ENCODE data around the gene DPEP1. TPM values are rescaled to one million over a fixed set of nuclear protein-coding genes. Genes with fewer than 3 reads are reported as not detected.
A peak's percentile ranks its signal among the peaks of the same experiment; 100 is the strongest.

Gene DPEP1
- total and polyA plus RNA-seq, 2 donors (not counting 3 experiments of a cell fraction or from before 2014, with no cell fraction given), result 0.37 to 0.44 TPM

DNA sequence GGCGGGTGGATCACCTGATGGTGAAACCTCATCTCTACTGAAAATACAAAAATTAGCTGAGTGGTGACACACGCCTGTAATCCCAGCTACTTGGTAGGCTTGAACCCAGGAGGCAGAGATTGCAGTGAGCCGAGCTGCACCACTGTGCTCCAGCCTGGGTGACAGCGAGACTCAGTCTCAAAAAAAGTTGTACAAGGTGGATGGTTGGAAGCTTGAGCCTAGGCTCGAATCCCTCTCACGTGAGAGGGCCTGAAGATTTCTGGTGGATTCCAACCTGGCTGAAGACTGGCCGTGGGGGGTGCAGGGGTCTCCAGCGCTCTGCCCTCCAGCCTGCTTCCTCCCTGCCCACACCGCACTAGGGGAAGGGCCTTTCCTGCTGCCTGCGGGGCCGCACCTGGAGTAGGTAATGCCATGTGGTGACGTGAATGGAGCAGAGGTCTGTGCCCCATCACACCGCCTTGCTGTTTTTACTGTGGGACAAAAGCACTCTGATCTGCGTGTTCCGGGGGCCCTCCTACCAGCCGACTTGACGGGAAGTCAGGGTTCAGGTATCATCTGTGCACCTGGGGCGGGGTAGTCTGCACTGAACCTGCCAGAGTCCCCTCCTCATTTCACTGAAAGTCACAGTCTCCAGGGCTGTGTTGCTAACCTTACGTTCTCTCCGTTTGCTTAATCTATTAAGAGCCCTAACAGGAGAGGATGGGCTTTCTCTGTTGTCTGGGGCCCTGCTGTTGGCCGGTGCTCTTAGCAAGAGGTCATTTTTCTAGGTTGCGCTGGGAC, 48.8 kb upstream of the DPEP1 start:
- dilution Hi-C loops (cut with MboI; ENCODE audit: extremely low pct_ligation_motif_present, low sequenced_read_pairs), result no loop called here
- Histone ChIP-seq H3K9ac (replicated peaks; ENCODE audit: extremely low read depth, insufficient read depth, low read length) (no peak overlapping the region), H4K20me1 (replicated peaks; ENCODE audit: control insufficient read depth, extremely low read depth, insufficient read depth, low read length) (peaks cover 12% of the 10 kb centered on the region), H3K9me3 (replicated peaks; ENCODE audit: control insufficient read depth, insufficient read depth, low read length) (no peaks in the 10 kb centered on the region), H3K4me1 (ENCODE audit: control insufficient read depth, extremely low read depth, insufficient read depth, low read length) (peaks cover 42% of the 10 kb centered on the region), H3K36me3 (ENCODE audit: control insufficient read depth in 2 of 2, extremely low read depth in 1 of 2, insufficient read depth in 2 of 2, low read length in 2 of 2) (peaks cover 30 to 31% of the 10 kb centered on the region in 2 experiments), H3K27me3 (ENCODE audit: control insufficient read depth in 2 of 2, insufficient read depth in 2 of 2, low read length in 2 of 2) (no peaks in the 10 kb centered on the region), H3K27ac (ENCODE audit: insufficient read depth, low read depth, low read length) (no peak overlapping the region), H3K4me2 (ENCODE audit: insufficient read depth, low read length) (peak overlapping the region; percentile 51), H3K9me1 (replicated peaks; ENCODE audit: control insufficient read depth, extremely low read depth, insufficient read depth, low read length) (no peaks in the 10 kb centered on the region), H2AFZ (ENCODE audit: low read depth, low read length) (no peak overlapping the region), H3K4me3 (replicated peaks in 1 of 3; ENCODE audit: insufficient read depth in 1 of 3, low read depth in 1 of 3, low read length in 3 of 3) (no peak overlapping the region), H3K79me2 (ENCODE audit: control insufficient read depth, insufficient read depth, low read length) (peaks cover 36% of the 10 kb centered on the region)
- no TSS peak for BruUV-seq (replicated peaks)
- ChIA-PET CTCF (interaction anchor here (1.0 to 2.0 kb wide), 4 partner anchors 9 to 106 kb away, joined by 3 to 5 read pairs (median 4); no protein-coding TSS in a partner anchor), POLR2A (no interaction called here)
- intact Hi-C loops (cut with micrococcal nuclease), result no loop called here
- no peak for TF ChIP-seq POLR2A (IDR thresholded peaks at IDR 0.05; ENCODE audit: low read depth, low read length)
- no peak for TF ChIP-seq MYC (IDR thresholded peaks at IDR 0.05; ENCODE audit: low read depth, low read length)
- TF ChIP-seq, protein P1, sequence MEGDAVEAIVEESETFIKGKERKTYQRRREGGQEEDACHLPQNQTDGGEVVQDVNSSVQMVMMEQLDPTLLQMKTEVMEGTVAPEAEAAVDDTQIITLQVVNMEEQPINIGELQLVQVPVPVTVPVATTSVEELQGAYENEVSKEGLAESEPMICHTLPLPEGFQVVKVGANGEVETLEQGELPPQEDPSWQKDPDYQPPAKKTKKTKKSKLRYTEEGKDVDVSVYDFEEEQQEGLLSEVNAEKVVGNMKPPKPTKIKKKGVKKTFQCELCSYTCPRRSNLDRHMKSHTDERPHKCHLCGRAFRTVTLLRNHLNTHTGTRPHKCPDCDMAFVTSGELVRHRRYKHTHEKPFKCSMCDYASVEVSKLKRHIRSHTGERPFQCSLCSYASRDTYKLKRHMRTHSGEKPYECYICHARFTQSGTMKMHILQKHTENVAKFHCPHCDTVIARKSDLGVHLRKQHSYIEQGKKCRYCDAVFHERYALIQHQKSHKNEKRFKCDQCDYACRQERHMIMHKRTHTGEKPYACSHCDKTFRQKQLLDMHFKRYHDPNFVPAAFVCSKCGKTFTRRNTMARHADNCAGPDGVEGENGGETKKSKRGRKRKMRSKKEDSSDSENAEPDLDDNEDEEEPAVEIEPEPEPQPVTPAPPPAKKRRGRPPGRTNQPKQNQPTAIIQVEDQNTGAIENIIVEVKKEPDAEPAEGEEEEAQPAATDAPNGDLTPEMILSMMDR (IDR thresholded peaks at IDR 0.05; ENCODE audit: extremely low read depth in 1 of 2, insufficient read depth in 1 of 2, low read depth in 1 of 2, low read length in 2 of 2), result no peak
- peak; percentile 60 for TF ChIP-seq POLR2AphosphoS5 (IDR thresholded peaks at IDR 0.05; ENCODE audit: insufficient read depth, low read depth, low read length)
- FAIRE-seq (peak; percentile 42), DNase-seq (ENCODE audit: low read depth, low spot score) (no peak)

DNA sequence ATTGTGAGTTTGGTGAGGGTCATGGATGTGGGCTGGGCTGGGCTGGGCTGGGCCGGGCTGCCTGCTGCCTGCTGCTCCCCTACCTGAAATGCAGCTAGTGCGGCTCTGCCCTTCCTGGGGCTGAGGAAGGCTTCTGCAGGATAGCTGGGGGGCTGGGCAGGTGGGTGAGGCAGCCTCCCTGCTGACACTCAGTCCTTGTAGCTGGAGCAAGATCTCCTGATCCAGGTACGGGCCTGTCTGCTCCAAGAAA, 48.3 kb upstream of the DPEP1 start:
- dilution Hi-C loops (cut with MboI; ENCODE audit: extremely low pct_ligation_motif_present, low sequenced_read_pairs), result no loop called here

More for the DNA sequence above, 48.3 kb upstream of the DPEP1 start:
- Histone ChIP-seq H3K9me3 (replicated peaks; ENCODE audit: control insufficient read depth, insufficient read depth, low read length) (no peaks in the 10 kb centered on the region), H3K4me1 (ENCODE audit: control insufficient read depth, extremely low read depth, insufficient read depth, low read length) (peaks cover 42% of the 10 kb centered on the region), H3K9me1 (replicated peaks; ENCODE audit: control insufficient read depth, extremely low read depth, insufficient read depth, low read length) (no peaks in the 10 kb centered on the region), H2AFZ (ENCODE audit: low read depth, low read length) (no peak overlapping the region), H3K36me3 (ENCODE audit: control insufficient read depth in 2 of 2, extremely low read depth in 1 of 2, insufficient read depth in 2 of 2, low read length in 2 of 2) (peaks cover 30 to 31% of the 10 kb centered on the region in 2 experiments), H3K4me3 (replicated peaks in 1 of 3; ENCODE audit: insufficient read depth in 1 of 3, low read depth in 1 of 3, low read length in 3 of 3) (no peak overlapping the region), H3K4me2 (ENCODE audit: insufficient read depth, low read length) (no peak overlapping the region), H4K20me1 (replicated peaks; ENCODE audit: control insufficient read depth, extremely low read depth, insufficient read depth, low read length) (peaks cover 12% of the 10 kb centered on the region), H3K9ac (replicated peaks; ENCODE audit: extremely low read depth, insufficient read depth, low read length) (no peak overlapping the region), H3K79me2 (ENCODE audit: control insufficient read depth, insufficient read depth, low read length) (peaks cover 36% of the 10 kb centered on the region), H3K27me3 (ENCODE audit: control insufficient read depth in 2 of 2, insufficient read depth in 2 of 2, low read length in 2 of 2) (no peaks in the 10 kb centered on the region), H3K27ac (ENCODE audit: insufficient read depth, low read depth, low read length) (no peak overlapping the region)
- DNase-seq (ENCODE audit: low read depth, low spot score) (no peak), FAIRE-seq (no peak)
- CTCF ChIA-PET, result interaction anchor here (1.0 to 2.0 kb wide), 5 partner anchors 9 to 121 kb away, joined by 3 to 8 read pairs (median 5); partner anchors contain the start of gene CDK10
- POLR2A ChIA-PET, result no interaction called here
- no peak for TF ChIP-seq POLR2AphosphoS5 (IDR thresholded peaks at IDR 0.05; ENCODE audit: insufficient read depth, low read depth, low read length)
- TF ChIP-seq EZH2 (IDR thresholded peaks at IDR 0.05; ENCODE audit: borderline replicate concordance, low read depth, low read length, severe bottlenecking), result no peak
- TF ChIP-seq, protein P1 (IDR thresholded peaks at IDR 0.05; ENCODE audit: extremely low read depth in 1 of 2, insufficient read depth in 1 of 2, low read depth in 1 of 2, low read length in 2 of 2), result no peak
- TF ChIP-seq FOS (IDR thresholded peaks at IDR 0.05; ENCODE audit: borderline replicate concordance, insufficient read depth, low read length), result no peak
- TF ChIP-seq MYC (IDR thresholded peaks at IDR 0.05; ENCODE audit: low read depth, low read length), result no peak
- TF ChIP-seq GATA2 (IDR thresholded peaks at IDR 0.05; ENCODE audit: insufficient read depth, insufficient read length, low read depth, low read length), result no peak
- TF ChIP-seq JUN (IDR thresholded peaks at IDR 0.05; ENCODE audit: borderline replicate concordance, insufficient read depth, insufficient read length, low read depth), result no peak
- TF ChIP-seq, protein P2, sequence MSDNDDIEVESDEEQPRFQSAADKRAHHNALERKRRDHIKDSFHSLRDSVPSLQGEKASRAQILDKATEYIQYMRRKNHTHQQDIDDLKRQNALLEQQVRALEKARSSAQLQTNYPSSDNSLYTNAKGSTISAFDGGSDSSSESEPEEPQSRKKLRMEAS (IDR thresholded peaks at IDR 0.05; ENCODE audit: insufficient read depth, insufficient read length), result no peak
- no peak for TF ChIP-seq POLR2A (IDR thresholded peaks at IDR 0.05; ENCODE audit: low read depth, low read length)
- BruUV-seq (replicated peaks), result no TSS peak
- intact Hi-C loops (cut with micrococcal nuclease), result no loop called here

Data from endothelial cell of umbilical vein (primary cell).